GM18507 (cell line): ENCODE results near the gene DNAJC27.

Experiments used
- DNase-seq: peaks from one replicate; pipeline ENCODE4 v3.0.0; 2011; ENCODE audit warnings: low read depth; ENCODE audit not compliant: insufficient read length; ENCODE audit errors: extremely low spot score
- FAIRE-seq: peaks from 2 replicates; lab custom pipeline; 2011; peaks lifted over from hg19 to GRCh38; lab: Jason Lieb, UNC

Gene DNAJC27

GRCh38 chr2:24972315-24972961 lies 683 bp upstream of the DNAJC27 start:
- FAIRE-seq (peak; percentile 49), DNase-seq (no peak)

- FAIRE-seq = no peak
- DNase-seq = peak; percentile 12
These were observed 544 bp downstream of the DNAJC27 start for GRCh38 chr2:24971286-24971535.

GRCh38 chr2:24970483-24971285 lies 1.1 kb downstream of the DNAJC27 start:
- DNase-seq (no peak), FAIRE-seq (no peak)

- DNase-seq (no peak), FAIRE-seq (no peak)
These were observed 2.0 kb downstream of the DNAJC27 start for GRCh38 chr2:24969784-24970183.

- no peak for FAIRE-seq
- DNase-seq = no peak
These were observed 9.9 kb downstream of the DNAJC27 start for GRCh38 chr2:24961903-24962302.

- DNase-seq (no peak), FAIRE-seq (no peak)
These were observed 12.0 kb downstream of the DNAJC27 start for GRCh38 chr2:24959761-24960160.

- DNase-seq (no peak), FAIRE-seq (no peak)
These were observed 13.3 kb downstream of the DNAJC27 start for GRCh38 chr2:24958411-24958935.

GRCh38 chr2:24957976-24958375 lies 13.8 kb downstream of the DNAJC27 start:
- no peak for DNase-seq
- FAIRE-seq = no peak

GRCh38 chr2:24957221-24957620 lies 14.5 kb downstream of the DNAJC27 start:
- DNase-seq (no peak), FAIRE-seq (no peak)

GRCh38 chr2:24955921-24956320 lies 15.8 kb downstream of the DNAJC27 start:
- FAIRE-seq (no peak), DNase-seq (no peak)

GRCh38 chr2:24955232-24955631 lies 16.5 kb downstream of the DNAJC27 start:
- no peak for FAIRE-seq
- no peak for DNase-seq

- DNase-seq = no peak
- no peak for FAIRE-seq
These were observed 21.7 kb downstream of the DNAJC27 start for GRCh38 chr2:24950102-24950501.

- FAIRE-seq = no peak
- no peak for DNase-seq
These were observed 23.2 kb downstream of the DNAJC27 start for GRCh38 chr2:24948506-24948905.

GRCh38 chr2:24947561-24948157 lies 24.1 kb downstream of the DNAJC27 start:
- FAIRE-seq = no peak
- DNase-seq = no peak

- FAIRE-seq (no peak), DNase-seq (no peak)
These were observed 25.8 kb downstream of the DNAJC27 start for GRCh38 chr2:24945907-24946306.

- DNase-seq = no peak
- no peak for FAIRE-seq
These were observed 28.2 kb downstream of the DNAJC27 start for GRCh38 chr2:24943427-24944053.

GRCh38 chr2:24939353-24939752 lies 32.4 kb downstream of the DNAJC27 start:
- DNase-seq (no peak), FAIRE-seq (no peak)

GRCh38 chr2:24937236-24937635 lies 34.5 kb downstream of the DNAJC27 start:
- DNase-seq (no peak), FAIRE-seq (no peak)

- no peak for DNase-seq
- FAIRE-seq = no peak
These were observed 36.6 kb downstream of the DNAJC27 start for GRCh38 chr2:24935145-24935544.

GRCh38 chr2:24932715-24933114 lies 39.0 kb downstream of the DNAJC27 start:
- DNase-seq = no peak
- no peak for FAIRE-seq
